GM10847 (cell line): Measurements from ENCODE around the gene GJA5.

Experiments used
- POLR2A ChIP-seq: IDR thresholded peaks from 2 replicates; pipeline ENCODE4 v1.6.1; 2011; ENCODE audit not compliant: insufficient read length; ENCODE audit errors: extremely low read depth

Gene GJA5

DNA sequence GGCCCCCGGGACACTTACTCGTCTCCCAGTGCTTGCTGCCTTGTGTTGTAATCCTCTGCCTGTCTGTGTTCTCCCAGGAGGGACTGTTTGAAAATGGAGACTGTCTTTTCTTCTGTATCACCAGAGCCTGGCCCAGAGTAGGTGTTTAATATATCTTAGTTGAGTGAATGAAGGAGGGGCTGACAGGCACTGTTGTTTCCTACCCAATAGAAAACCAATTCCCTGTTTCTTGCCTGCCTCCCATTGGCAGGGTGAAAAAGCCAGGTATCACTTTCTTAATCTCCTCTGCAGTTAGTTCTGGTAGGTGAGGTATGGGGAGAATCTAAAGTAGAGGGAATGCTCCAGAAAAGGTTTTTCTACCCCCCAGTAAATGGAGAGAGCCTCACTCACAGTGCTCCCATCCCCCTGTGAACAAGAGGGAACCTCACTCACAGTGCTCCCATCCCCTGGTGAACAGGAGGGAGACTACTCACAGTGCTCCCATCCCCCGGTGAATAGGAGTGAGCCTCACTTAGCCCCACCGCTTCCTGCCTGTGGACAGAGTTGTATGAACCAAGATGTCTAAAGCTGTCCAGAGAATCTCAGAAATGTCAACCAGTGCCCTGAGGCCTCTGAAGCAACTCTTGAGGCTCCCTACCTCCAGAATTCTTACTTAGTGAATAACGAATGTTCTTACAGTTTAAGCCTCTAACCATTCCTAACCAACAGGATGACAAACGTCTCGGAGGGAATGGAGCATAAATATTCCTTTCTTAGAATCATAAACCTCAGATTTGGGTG lies at the start of gene GJA5:
TSS of gene GJA5 (minus strand) at position 122 of the 780 bp plus-strand sequence. CDS start 1,364 bp downstream, outside the sequence.
- no peak for TF ChIP-seq POLR2A

DNA sequence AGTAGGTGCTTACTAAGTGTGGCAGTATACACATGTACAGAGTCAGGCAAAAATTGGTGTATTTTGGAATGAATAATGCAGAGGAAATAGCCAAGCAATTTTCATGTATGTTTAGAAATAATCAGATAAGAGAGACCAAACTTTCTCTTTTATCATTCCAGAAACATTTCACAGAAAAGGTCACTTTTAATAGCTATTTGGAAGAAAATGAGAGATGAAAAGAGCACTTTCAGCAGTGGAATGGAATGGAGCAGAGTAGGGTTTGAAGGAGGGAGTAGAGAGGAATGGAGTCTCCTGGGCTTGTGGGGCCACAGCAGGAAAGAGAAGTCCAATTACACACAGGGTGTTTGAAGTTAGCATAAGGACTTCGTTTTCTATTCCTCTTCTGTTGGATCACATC lies 48.8 kb upstream of the GJA5 start:
- no peak for TF ChIP-seq POLR2A

DNA sequence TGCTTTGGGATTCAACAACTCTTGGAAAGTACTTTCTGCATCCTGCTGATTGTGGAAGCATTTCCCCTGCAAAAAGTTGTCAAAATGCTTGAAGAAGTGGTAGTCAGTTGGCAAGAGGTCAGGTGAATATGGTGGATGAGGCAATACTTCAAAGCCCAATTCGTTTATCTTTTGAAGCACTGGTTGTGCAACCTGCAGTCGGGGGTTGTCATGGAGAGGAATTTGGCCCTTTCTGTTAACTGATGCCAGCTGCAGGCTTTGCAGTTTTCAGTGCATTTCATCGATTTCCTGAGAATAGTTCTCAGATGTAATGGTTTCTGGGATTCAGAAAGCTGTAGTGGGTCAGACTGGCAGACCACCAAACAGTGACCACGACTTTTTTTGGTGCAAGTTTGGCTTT lies 47.6 kb upstream of the GJA5 start:
- no peak for TF ChIP-seq POLR2A

DNA sequence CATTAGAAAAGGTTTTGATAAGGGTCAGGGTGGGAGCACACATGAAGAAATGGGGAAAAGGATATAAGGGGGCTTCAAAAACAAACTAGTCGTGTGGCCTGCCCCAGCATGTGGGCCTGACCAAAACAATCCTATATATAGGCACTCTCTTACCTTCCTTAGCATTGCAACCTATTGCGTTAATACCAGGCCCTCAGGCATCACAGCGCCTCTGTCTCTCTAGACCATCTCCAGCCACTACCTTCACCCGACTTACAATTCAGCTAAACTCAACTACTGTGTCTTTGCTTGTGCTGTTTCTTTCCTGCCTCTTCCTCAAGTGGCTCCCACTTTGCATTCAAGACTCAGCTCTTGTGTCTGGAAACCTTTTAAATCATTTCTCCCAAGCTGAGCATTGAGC lies 47.0 kb upstream of the GJA5 start:
- no peak for TF ChIP-seq POLR2A

DNA sequence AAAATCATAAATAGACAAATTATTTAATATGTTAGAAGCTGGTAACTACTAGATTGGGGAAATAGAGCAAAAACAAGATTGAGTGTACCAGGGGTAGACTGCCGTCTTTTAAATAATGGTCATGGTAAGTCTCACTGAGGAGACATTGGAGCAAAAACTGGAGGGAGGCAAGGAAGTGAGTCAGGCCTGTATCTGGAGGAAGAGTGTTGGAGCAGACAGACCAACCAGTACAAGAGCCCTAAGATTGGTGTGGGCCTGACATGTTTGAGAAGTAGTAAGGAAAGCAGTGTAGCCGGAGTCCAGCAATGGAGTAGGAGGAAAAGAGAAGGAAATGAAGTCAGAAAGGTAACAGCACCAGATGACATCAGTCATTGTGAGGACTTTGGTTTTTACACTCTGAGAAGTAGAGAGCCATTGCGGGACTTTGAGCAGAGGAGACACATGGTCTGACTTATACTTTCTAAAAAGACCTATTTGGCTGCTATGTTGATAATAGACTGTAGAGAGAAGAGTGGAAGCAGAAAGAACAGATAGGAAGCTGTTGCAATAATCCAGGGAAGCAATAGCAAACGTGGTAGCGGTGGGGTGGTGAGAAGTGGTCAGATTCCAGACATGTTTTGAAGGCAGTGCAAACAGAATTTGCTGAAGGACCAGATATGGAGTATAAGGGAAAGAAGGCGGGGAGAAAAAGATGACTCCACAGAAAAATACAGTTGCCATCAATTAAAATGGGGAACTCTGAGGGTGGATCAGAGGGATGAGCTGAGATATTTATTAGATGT lies 44.7 kb upstream of the GJA5 start:
- no peak for TF ChIP-seq POLR2A

DNA sequence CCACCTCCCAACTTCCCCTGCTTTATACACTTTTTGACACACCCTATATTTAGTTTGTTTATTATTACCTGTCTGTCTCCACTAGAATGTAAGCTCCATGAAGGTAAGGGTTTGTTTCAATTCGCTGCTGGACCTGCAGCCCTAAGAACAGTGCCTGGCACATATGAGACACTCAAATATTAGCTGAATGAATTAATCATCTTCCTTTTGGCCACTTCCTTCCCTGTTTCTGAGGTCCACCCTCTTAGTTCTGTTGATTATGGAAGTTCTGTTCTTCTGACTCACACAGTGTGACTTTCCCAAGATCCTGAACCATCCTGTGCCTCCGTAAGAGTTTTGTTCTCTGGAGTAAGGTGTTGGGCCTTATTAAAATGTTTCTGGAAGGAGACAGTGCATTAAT lies 40.4 kb upstream of the GJA5 start:
- no peak for TF ChIP-seq POLR2A

DNA sequence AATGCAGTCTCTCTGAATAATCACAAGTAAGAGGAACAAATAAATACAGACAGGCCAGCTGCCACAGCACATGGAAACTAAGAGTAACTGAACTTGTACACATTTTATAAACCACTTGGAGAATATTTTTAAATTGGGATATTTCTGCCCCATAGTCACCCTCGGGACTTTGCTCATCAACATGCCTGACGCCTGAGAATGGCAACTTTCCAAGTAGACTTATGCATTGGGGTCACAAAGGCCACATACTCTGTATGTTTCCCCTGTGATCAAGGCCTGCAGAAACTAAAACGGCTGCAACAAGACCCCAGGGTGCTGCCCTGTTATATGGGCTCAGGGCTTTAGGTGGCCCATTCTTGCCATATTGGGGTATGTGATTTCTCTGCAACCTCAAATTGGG lies 38.3 kb upstream of the GJA5 start:
- no peak for TF ChIP-seq POLR2A

DNA sequence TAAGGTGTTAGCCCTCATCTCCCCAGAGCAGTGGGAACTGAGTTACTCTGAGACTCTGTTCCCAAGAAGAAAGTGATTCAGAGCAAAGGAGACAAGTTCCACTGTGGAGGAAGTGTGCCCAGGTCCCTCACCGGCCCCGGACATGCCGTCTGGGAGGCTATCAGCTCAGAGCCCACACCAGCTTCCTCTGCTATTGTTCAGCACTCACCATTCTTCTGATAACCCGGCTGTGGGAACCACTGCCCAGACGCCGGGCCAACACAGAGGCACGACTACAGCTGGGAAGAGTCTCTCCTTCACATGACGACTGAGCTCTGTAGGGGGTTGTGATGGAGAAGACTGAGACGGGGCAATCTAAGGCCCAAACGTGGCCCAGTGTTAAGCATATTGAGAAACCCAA lies 34.2 kb upstream of the GJA5 start:
- no peak for TF ChIP-seq POLR2A

DNA sequence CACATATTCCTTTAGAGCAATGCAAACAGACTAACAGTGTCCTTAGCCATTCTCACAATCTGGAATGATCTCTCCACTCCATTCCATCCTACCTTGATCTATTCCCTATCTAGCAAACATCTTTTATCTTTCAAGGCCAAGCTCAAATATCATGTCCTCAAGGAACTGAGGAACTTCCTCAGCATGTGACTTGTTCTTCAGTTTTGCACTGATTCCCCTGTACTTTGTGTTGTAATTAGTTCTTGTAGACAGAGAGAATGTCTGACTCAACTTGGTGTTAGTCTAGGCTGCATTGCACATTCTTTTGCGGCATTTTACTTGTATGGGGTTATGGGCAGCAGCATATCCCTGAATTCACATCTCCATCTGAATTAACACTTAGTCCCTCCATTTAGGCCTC lies 31.5 kb upstream of the GJA5 start:
- no peak for TF ChIP-seq POLR2A

DNA sequence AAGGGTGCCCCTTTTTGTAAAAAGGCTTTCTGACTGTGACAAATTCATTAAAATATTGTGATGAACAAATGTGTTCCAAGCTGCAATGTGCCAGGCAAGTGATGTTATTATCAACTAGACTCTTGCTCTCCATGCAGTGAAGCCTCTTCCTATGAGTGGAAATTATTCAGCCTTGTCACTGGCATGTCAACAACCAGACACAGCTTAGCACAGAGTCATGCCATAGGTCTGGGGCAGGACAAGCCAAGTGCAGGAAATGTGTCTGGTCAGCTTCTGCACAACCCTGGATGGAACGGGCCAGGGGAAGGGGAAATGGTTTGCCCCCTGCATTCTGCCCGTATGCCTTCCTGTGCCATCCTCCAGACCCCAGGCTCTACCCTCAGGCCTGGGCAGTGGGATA lies 27.4 kb upstream of the GJA5 start:
- TF ChIP-seq POLR2A: no peak

DNA sequence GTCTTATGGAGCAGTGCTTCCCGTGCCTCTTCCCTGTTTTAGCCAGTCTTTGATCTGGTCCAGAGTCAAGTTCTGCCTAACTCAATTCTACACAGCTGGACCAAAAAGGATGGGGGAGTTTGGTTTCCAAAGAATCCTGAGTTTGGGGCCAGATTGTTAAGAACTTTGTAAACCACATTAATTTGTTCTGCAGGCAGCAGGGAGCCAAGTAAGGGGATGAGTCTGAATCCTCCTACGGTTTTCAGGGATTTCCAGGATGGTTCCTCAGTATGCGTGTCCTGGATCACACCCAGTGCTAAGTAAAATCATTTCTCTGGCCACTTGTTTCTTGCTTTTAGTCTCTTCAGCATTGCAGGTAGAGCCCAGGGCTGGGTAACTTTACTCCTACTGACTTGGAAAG lies 26.1 kb upstream of the GJA5 start:
- no peak for TF ChIP-seq POLR2A

DNA sequence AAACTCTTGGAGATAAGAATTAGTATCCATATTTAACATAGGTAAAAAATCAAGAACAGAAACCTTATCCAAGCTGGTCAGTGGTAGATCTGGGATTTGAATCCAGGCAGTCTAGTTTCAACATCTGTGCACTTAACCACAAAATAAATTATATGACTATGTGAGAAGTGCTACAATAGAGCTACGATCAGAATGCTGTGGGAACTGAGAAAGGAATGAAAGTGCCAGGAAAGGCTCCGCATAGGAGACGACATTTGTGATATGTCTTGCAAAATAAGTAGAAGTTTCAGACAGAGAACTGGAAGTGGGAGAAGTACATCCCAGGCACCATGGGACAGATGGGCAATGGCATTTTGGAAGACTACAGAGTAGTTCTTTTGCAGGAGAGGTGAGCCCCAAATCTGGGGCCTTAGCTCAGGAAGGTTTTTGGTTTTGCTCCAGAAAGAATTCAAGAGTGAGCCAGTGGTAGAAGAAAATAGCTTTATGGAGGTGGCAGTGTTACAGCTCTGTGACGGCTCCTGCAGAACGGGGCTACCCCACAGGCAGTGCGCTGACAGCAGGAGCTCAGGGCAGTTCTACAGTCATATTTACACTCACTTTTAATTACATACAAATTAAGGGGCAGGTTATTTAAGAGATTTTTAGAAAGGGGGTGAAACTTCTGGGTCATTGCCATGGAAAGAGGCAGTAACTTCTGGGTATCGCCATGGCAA lies 25.5 kb upstream of the GJA5 start:
- no peak for TF ChIP-seq POLR2A

DNA sequence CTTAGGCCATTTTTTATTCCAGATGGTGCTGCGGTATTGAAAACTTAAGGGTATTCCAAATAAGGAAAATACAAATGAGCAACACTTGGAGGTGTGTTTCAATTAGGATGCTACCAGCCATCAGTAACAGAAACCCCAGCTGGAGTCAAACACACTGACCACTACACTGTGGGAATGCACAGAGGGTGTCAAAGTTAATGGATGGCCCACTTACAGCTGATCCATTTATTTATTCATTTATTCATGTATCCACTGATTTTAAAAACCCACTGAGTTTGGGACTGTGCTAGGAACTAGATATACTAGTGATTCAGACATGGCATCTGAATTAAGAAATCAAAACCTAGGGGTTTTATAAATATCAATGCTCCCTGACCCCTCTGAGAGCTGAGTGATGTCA lies 24.5 kb upstream of the GJA5 start:
- TF ChIP-seq POLR2A: no peak

DNA sequence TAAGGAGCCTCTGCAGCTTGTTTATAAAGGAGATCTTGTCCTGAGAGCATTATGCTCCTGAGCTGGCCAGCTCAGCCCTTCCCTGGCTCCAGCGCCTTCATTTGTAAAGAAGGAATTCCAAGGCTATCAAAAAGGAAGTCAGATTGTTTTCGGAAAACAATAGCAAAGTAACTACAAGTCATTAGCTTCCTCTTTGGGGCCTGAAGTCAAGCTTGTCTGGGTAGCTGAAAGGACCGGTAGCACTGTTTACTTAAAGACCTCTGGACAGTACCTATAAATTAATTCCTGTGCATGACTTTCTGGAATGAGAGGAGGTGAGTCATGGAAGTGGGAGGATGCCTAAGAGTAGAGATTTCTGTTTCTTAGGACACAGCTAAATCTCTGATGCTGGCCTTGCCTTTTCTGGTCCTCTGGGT lies 20.7 kb upstream of the GJA5 start:
- no peak for TF ChIP-seq POLR2A

DNA sequence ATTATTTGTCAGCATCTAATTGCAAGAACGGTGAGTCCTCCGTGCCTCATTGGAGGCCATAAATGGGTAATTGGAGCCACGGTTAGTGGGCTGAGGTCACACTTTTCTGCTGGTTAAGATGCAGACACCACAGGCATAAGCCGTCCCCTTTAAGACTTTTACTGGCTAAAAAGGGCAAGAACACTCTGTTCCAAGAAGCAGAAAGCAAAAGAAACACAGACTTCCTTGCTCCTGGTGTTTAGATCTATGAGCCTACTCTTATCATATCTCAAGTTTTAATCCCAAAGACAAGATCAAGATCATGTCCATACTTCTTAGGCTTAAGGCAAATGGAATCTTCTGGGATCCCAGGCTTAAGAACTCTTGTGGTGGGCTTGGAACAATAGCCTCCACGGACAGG lies 17.3 kb upstream of the GJA5 start:
- no peak for TF ChIP-seq POLR2A

DNA sequence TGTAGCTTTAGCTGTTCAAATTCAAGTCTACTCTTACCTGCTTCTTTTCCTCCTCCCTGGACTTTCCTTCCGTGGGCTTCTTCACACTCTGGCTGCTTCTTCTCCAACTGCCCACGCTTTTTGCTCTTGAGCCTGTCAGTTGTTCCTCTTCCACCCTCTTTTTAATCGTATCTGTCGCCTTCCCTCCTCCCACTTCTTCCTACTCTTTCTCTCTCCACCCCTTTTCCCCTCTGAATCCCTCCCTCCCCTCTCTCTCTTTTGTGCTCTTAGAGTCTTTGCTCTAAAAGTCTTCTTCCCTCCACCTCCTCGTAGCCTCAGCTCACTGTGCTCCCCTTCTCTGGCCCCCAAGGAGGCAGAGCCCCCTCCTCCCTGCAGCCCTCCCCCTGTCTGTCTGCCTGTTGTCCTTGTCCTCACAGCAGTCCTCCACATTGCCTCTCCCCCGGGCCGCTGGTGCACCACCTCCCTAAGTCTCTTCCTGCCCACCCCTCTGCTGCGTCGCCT lies 12.9 kb upstream of the GJA5 start:
- TF ChIP-seq POLR2A: no peak
